H1 (cell line): ENCODE measurements around the gene ALG6.

Source experiments
- CTCF ChIP-seq, 3 experiments: IDR thresholded peaks; 1 replicate in 2 of 3; 2 replicates in 1 of 3; pipeline versions ENCODE4 v1.5.1 to v1.6.1; 2011; ENCODE audit warnings: low read length in 3 of 3, mild to moderate bottlenecking in 3 of 3, inconsistent platforms in 2 of 3, low read depth in 1 of 3, moderate library complexity in 1 of 3; ENCODE audit not compliant: insufficient read depth in 1 of 3; ENCODE audit errors: control extremely low read depth in 1 of 3
- EZH2 ChIP-seq: fragments of 200-600 bp; sonication (generic); IDR thresholded peaks from 2 replicates; pipeline ENCODE4 v1.7.1; 2012; ENCODE audit warnings: low read depth, mild to moderate bottlenecking, moderate library complexity, low read length, inconsistent platforms; ENCODE audit not compliant: severe bottlenecking
- POLR2AphosphoS5 ChIP-seq: IDR thresholded peaks from 2 replicates; pipeline ENCODE4 v1.6.1; 2011; ENCODE audit warnings: low read depth, low read length
- TAF1 ChIP-seq: IDR thresholded peaks from 2 replicates; pipeline ENCODE4 v1.6.1; 2011; ENCODE audit warnings: mild to moderate bottlenecking, low read depth, low read length

- no peak for TF ChIP-seq EZH2
- TF ChIP-seq TAF1, result no peak
- TF ChIP-seq CTCF (IDR thresholded peaks at IDR 0.05; ENCODE audit: control extremely low read depth in 1 of 3, insufficient read depth in 1 of 3, low read depth in 1 of 3, low read length in 3 of 3), result no peak
- no peak for TF ChIP-seq POLR2AphosphoS5
Observed at GRCh38 chr1:63442141-63442475, 74.7 kb downstream of the ALG6 start.
